Erythroblast (primary cell): ENCODE measurements around the gene DIAPH2.

Source experiments
- DNase-seq, 2 experiments: peaks; one replicate each; lab custom pipeline; 2025; lab: John Stamatoyannopoulos, UW
- GATA1 ChIP-seq: IDR thresholded peaks from 2 replicates; pipeline ENCODE4 v1.6.1; 2011; ENCODE audit warnings: low read depth, mild to moderate bottlenecking, control low read depth, low read length, moderate library complexity
- POLR2A ChIP-seq: IDR thresholded peaks from 2 replicates; pipeline ENCODE4 v1.6.1; 2011; ENCODE audit warnings: mild to moderate bottlenecking, low read length

Gene DIAPH2

GRCh38 chrX:97524340-97524739, 839.7 kb downstream of the DIAPH2 start:
- TF ChIP-seq GATA1 = no peak
- TF ChIP-seq POLR2A = no peak
- no peak for DNase-seq

GRCh38 chrX:97524997-97525396, 840.4 kb downstream of the DIAPH2 start:
- no peak for DNase-seq
- TF ChIP-seq GATA1 (no peak), POLR2A (no peak)

- TF ChIP-seq GATA1 (no peak), POLR2A (no peak)
- no peak for DNase-seq
Observed at GRCh38 chrX:97525981-97526380, 841.3 kb downstream of the DIAPH2 start.

- no peak for TF ChIP-seq GATA1
- TF ChIP-seq POLR2A = no peak
- DNase-seq = no peak
Observed at GRCh38 chrX:97527725-97528124, 843.1 kb downstream of the DIAPH2 start.

GRCh38 chrX:97529536-97530200, 845.0 kb downstream of the DIAPH2 start:
- TF ChIP-seq POLR2A (no peak), GATA1 (no peak)
- DNase-seq = peak; percentile 3 to 48

- TF ChIP-seq POLR2A (no peak), GATA1 (no peak)
- DNase-seq = no peak
Observed at GRCh38 chrX:97531825-97532224, 847.2 kb downstream of the DIAPH2 start.

GRCh38 chrX:97538745-97539144, 854.1 kb downstream of the DIAPH2 start:
- no peak for DNase-seq

GRCh38 chrX:97539970-97540519, 855.4 kb downstream of the DIAPH2 start:
- no peak for DNase-seq
- no peak for TF ChIP-seq POLR2A
- TF ChIP-seq GATA1 = no peak

More at GRCh38 chrX:97538745-97539144, 854.1 kb downstream of the DIAPH2 start:
- no peak for TF ChIP-seq GATA1
- TF ChIP-seq POLR2A = no peak

GRCh38 chrX:97547877-97548578, 863.4 kb downstream of the DIAPH2 start:
- TF ChIP-seq POLR2A = no peak
- TF ChIP-seq GATA1 = no peak
- no peak for DNase-seq

GRCh38 chrX:97551821-97552220, 867.2 kb downstream of the DIAPH2 start:
- DNase-seq = no peak
- no peak for TF ChIP-seq POLR2A
- no peak for TF ChIP-seq GATA1

GRCh38 chrX:97553833-97554232, 869.2 kb downstream of the DIAPH2 start:
- DNase-seq = no peak
- TF ChIP-seq GATA1 = no peak
- no peak for TF ChIP-seq POLR2A

GRCh38 chrX:97556359-97556758, 871.7 kb downstream of the DIAPH2 start:
- no peak for DNase-seq
- TF ChIP-seq POLR2A = no peak
- no peak for TF ChIP-seq GATA1

- TF ChIP-seq GATA1 = no peak
- TF ChIP-seq POLR2A = no peak
- peak; percentile 61 to 69 for DNase-seq
Observed at GRCh38 chrX:97563531-97564133, 879.0 kb downstream of the DIAPH2 start.

- no peak for DNase-seq
Observed at GRCh38 chrX:97564496-97564895, 879.9 kb downstream of the DIAPH2 start.

GRCh38 chrX:97587171-97587570, 902.5 kb downstream of the DIAPH2 start:
- TF ChIP-seq GATA1 (no peak), POLR2A (no peak)
- DNase-seq = no peak

More at GRCh38 chrX:97564496-97564895, 879.9 kb downstream of the DIAPH2 start:
- no peak for TF ChIP-seq POLR2A
- TF ChIP-seq GATA1 = no peak
